OCI-M2 (cell line): ENCODE results near the gene LSAMP.
"Not testable (repeated sequence)": the region's sequence is repeated elsewhere in the genome, so short reads cannot be mapped to it uniquely, and the experiment has no call there.

Source experiments
- DNase-seq: peaks from one replicate; lab custom pipeline; 2025; ENCODE audit not compliant: unreplicated experiment; lab: John Stamatoyannopoulos, UW

LSAMP gene

DNA sequence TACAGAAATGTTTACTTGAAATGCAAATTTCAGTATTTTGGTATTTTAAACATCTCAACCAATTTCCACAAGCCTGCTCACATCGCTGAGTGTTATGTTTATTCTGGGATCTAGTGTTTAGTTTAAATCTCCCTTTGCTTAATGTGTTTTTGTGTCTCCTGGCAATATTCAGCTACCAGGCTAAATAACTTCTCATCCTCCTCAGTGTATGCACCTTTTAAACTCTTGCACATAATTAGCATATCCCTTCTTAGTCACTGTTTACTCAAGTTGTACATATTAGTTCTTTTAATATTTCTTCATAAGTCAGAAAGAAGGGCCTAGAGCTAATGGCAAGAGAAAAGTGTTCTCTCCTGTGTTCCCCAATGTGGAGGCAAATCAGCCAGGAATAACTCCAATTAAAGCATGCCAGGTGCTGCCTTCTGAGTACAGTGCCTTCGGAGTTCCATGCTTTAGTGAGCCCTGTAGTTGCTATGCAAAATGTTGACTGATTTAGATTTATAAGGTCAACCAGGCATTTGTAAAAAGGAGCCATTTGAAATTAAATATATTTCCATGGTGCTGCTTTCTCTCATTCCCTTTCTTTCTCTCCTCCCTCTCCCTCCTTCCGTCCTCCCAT, 587.7 kb downstream of the LSAMP start:
- no peak for DNase-seq

GRCh38 chr3:115855911-115856310, 589.4 kb downstream of the LSAMP start:
- DNase-seq = no peak

GRCh38 chr3:115853104-115853503, 592.2 kb downstream of the LSAMP start:
- no peak for DNase-seq

DNA sequence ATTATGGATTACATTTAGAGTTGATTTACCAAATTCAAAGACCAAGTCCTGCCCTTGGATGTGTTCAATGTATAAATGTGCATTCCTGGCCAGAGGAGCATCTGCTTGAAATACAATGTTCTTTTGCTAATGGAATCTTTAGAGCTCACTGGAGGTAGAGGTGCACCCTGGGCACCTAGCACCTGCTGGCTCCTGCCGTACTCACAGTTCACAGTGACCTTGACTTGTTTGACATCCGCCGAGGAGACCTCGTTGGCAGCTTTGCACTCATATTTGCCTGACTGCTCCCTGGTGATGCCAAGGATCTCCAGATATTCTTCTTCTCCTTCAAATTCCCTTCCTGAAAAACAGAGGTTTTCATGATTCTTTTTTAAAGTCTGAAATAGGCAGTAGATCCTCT, 593.0 kb downstream of the LSAMP start:
- no peak for DNase-seq

GRCh38 chr3:115851571-115851970, 593.7 kb downstream of the LSAMP start:
- no peak for DNase-seq

DNA sequence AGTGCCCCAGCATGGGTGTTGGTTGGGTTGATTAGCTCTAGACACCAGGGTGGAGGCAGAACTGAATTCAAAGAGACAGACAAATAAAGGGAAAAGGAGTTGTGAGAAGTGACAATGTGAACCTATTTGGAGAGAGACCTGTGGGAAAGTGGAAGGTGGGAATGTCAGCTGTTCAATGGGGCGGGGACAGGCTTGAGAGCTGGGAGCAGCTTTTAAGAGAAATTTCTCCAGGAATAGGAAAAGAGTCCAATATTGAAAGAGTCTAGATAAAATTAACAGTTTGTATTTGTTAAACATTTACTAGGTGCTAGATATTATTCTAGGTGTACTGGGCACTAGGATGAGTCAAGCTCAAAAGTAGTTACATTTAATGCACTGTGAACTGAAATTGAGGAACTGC, 596.6 kb downstream of the LSAMP start:
- DNase-seq = no peak

DNA sequence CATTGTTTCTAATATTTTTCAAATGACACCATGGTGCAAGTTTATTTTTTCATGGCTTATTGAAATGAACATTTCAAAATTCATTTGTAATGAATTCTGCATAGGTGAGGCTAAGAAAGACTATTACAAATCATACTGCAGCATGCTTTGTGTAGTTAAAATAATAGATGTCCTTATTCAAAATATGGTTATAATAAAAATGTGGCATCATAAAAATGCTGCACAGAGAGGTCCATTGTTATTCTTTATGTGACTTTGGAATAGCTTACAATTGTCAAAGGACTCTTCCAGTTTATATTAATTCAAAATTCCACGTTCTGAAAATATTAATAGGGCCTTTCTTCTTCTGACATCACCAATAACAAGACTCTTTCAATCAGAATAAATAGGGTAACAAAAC, 599.3 kb downstream of the LSAMP start:
- DNase-seq = no peak

- not testable (repeated sequence) for DNase-seq
These were observed 600.6 kb downstream of the LSAMP start for GRCh38 chr3:115844729-115845128.

DNA sequence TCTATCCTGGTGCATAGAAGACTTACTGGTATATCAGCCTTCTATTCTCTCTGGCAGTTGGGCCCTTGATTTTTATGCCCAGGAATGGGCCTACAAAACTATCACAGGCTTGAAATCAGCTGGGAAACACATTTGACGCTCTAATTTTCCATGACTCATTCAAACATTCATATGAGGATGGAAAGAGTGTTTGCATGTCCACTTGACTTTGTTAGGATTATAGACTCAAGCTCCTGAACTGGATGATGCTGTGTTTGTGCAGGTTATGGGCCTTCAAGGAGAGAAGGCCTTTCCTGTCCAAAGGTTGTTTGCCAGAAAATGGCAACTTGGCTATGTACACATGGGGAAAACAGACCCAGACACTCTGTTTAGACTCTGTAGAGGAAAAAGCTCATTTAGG, 602.1 kb downstream of the LSAMP start:
- DNase-seq = no peak

GRCh38 chr3:115839246-115839645, 606.0 kb downstream of the LSAMP start:
- no peak for DNase-seq

DNA sequence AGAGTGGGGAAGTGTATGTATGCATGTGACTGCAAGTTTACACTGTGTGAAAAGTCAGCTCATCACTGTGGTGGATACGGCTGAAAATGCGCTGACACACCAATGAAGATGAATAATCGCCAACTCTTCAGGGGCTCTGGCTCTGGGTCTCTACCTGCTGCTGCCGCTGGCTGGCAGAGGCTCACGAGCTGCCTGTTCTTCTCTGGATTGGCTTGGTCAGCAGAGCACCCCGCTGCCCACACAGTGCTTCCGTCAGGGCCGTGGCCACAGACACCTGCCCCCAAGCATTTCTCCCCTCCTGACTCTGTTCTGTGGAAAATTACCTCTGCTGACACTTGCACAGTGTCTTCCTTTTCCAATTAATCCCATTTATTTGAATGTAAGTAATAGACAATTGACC, 606.5 kb downstream of the LSAMP start:
- no peak for DNase-seq

- DNase-seq = no peak
These were observed 608.3 kb downstream of the LSAMP start for GRCh38 chr3:115836944-115837343.

DNA sequence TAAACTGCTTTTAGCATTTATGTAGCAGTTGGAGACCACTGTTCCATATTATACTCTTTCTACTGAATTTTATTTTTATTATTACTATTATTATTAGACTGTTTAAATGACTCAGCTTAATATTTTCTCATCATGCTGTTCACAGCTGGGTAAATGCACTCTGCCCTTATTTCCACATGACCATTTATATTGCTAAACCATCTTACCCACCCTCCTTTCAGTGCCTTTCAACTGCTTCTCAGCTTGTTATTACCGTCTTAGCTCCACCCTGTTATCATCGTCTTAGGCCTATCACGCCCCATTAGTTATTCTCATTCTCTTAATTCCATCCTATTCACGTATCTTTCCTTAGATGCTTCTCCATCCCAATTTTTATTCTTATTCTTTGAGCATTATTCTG, 609.3 kb downstream of the LSAMP start:
- no peak for DNase-seq

DNA sequence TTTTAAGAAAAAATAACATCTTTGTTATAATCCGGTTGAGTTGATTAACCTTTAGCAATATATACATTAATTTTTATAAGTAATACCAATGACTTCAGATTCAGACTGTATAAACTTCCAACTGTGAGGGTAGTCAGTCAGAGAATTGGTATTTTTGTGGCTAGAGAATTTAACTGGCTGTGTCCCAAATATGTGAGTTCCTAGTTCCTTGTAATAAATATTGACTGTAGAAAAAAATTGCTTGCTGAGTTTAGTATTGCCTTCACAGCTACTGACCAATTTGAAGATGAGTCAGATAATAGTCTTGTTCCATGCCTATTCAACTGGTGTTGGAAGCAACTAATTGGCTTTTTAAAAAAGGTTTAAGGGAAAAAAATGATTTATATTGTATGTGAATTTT, 611.2 kb downstream of the LSAMP start:
- no peak for DNase-seq

DNA sequence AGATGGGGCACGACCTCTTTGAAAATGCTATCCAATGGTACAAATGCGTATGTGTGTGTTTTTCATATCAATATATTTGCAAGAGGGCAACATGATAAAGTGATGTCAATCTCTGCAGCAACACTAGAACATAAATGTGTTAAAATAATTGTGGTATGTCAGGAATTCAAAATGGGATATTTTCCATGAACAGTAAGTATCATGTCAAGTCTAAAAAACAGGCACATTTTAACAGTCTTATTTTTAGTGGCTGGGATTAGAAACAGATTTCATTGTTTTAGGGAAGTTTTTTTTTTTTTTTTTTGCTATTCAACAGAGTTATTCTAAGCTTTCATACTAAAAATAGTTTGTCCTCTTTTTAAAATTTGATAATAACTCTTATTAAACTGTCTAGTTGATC, 612.2 kb downstream of the LSAMP start:
- DNase-seq = no peak

- no peak for DNase-seq
These were observed 613.0 kb downstream of the LSAMP start for GRCh38 chr3:115832265-115832664.

DNA sequence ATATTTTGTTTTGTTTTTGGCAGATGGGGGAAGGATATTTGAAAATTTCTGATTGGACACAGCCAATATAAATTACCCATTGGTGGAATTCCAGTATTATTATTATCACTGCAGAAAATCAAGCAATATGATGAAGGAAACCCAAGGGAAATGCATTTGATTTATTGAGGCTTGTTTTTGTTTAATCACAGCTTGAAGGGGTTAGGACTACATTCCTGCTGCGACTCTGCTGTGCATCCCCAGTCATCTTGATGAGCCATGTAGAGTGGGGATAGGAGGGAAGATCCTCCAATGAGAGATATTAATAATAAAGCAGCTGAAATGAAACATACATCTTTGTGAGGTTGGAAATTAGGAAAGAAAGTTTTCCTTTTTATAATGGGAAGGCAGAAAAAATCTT, 613.4 kb downstream of the LSAMP start:
- no peak for DNase-seq

GRCh38 chr3:115830764-115831395, 614.4 kb downstream of the LSAMP start:
- DNase-seq = no peak

GRCh38 chr3:115828401-115828800, 616.9 kb downstream of the LSAMP start:
- DNase-seq = no peak

GRCh38 chr3:115827495-115827894, 617.8 kb downstream of the LSAMP start:
- no peak for DNase-seq

GRCh38 chr3:115825046-115825445, 620.2 kb downstream of the LSAMP start:
- DNase-seq = no peak

DNA sequence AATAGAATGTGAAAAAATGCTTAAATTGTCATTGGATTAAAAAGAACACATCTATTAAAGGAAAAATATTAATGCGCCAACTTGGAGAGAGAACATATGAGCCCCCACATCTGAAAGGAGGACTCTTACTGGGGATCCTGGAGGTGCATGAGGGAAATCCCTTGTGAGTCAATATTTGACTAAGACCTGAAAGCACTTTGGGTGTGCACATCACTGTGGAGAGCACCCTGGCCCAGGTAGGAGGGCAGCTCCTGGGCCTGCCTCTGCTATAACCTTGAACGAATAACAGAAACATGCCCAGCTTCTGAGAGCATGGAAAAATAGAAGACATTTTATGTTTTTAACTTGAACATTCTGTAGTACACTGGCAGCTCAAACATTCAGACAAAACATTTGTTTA, 622.2 kb downstream of the LSAMP start:
- no peak for DNase-seq

- no peak for DNase-seq
These were observed 622.7 kb downstream of the LSAMP start for GRCh38 chr3:115822579-115822978.
